Stimulated activated naive CD8-positive, alpha-beta T cell treated with anti-CD3 and anti-CD28 coated beads, Interleukin-15, Interleukin-2, amounts not matched to agents 100 U/mL and 50 U/mL, for 24 hours (primary cell): ENCODE data around the gene RPS6KA2.

Experiments
- ATAC-seq: fragments of 150-1000 bp; cut with Tn5 transposase; one replicate; pipeline ENCODE4 v1.10.0; 2021
- DNase-seq: peaks from one replicate; pipeline ENCODE4 v3.0.0; 2021

The RPS6KA2 gene

GRCh38 chr6:166615059-166615770, 11.8 kb downstream of the RPS6KA2 start:
- DNase-seq (no peak), ATAC-seq (no peak)

- no peak for ATAC-seq
- no peak for DNase-seq
These were observed 12.5 kb downstream of the RPS6KA2 start for GRCh38 chr6:166614589-166614988.

GRCh38 chr6:166614171-166614583, 12.9 kb downstream of the RPS6KA2 start:
- DNase-seq (no peak), ATAC-seq (no peak)

DNA sequence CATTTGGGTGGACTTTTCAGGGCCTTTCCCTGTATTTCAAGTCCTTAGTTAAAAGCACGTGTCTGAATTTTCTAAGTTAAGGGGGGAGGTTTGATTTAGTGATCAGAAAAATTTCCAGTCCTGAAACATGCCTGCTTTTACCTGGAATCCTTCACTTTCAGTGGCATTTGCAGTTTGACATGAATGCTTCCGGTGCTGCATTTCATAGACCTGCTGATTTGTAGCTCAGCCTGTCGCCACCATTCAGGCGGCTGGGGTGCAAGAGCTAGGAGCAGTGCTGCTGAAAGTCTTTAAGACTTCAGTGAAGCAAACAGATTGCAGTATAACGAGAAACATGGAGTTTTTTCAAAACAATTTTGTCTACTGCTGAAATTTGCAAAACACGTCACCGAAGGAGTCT, 14.0 kb downstream of the RPS6KA2 start:
- no peak for ATAC-seq
- DNase-seq = no peak

GRCh38 chr6:166612471-166612881, 14.6 kb downstream of the RPS6KA2 start:
- no peak for ATAC-seq
- DNase-seq = no peak

- ATAC-seq = no peak
- DNase-seq = no peak
These were observed 15.4 kb downstream of the RPS6KA2 start for GRCh38 chr6:166611631-166612030.

DNA sequence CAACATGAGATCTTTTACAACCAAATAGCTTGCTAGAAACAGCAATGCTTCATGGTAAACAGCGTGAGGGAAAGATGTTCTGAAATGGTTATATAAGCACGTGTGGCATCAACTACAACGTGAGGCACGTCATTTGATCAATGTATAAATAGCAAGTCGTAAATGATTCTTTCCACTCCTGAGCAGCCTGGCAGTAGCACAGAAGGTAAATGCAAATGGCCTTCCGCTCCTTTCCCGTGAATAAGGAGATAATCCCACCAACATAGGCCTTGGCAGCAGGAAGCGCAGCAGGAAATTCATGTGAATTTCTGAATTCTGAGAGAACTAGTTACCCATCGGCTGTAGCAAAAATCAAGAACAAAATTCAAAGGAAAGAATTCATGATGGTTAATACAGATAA, 17.0 kb downstream of the RPS6KA2 start:
- no peak for DNase-seq
- ATAC-seq = no peak

GRCh38 chr6:166608774-166609173, 18.3 kb downstream of the RPS6KA2 start:
- DNase-seq (no peak), ATAC-seq (no peak)

GRCh38 chr6:166605752-166606151, 21.3 kb downstream of the RPS6KA2 start:
- ATAC-seq = no peak
- DNase-seq = no peak

GRCh38 chr6:166604911-166605310, 22.1 kb downstream of the RPS6KA2 start:
- no peak for ATAC-seq
- no peak for DNase-seq

DNA sequence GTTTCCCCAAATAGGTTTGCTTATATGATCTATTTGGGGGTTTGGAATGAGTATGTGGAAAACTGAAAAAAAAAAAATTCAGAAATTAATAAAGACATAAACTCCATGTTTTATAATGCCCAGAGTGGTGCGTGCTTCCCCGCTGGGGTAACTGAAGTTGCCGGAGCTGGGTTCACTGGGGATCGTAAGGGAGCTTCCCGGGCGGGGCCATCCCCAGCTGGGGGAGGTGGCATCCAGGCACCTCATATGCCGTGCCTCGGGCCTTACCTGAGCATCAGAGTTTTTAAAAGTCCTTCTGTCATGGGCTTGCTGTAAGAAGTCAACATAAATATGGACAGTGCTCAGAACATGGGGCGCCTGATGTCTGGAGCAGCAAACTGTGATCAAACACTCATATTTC, 22.7 kb downstream of the RPS6KA2 start:
- no peak for DNase-seq
- ATAC-seq = no peak

DNA sequence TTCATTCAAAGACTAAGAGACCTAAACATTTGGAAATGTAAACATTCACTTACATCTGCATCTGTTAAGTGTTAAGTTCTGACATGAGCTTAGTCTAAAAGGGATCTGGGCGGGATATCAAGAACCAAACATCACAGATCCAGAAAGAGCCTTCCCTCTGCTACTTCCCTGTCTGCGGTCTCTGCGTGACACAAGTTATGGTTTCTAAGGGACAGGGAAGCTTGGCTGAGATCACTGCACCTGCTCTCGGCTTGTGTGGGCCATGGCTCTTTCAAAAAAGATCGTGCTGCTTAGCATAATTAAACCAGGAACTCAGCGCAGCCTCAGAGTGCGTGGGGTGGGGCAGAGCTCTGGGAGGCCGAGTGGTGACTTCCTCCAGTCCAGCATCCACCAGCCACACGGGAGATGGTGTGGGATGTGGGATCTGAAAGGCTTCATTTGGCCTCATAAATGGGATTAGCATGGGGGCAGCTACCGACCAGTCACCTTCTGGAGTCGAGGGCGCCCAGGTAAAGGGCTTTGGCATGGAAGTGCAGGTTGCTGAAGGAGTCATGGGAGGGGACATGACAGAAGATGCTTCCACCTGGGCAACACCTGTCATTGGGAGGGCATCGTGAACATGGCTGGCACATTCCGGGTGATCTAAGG, 23.9 kb downstream of the RPS6KA2 start:
- DNase-seq (no peak), ATAC-seq (no peak)

DNA sequence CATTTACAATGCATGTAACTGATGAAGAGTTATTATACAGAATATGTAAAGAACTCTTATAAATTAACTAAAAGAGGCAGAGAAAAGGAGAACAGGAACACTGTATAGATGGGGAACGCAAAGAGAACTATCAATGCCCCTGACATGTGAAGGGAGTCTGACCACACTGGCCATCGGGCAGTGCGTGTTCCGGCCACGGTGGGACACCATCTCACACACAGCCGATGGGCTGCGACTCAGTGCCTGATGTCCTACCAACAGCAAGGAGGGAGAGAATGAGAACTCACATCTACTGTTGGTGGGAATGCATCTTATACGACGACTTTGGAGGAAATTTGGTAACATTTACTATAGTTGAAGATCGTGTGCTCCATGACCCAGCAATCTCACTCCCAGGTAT, 25.1 kb downstream of the RPS6KA2 start:
- DNase-seq (no peak), ATAC-seq (no peak)

- ATAC-seq (no peak), DNase-seq (no peak)
These were observed 26.1 kb downstream of the RPS6KA2 start for GRCh38 chr6:166600931-166601330.

- ATAC-seq (no peak), DNase-seq (no peak)
These were observed 27.8 kb downstream of the RPS6KA2 start for GRCh38 chr6:166599205-166599604.

GRCh38 chr6:166598441-166599138, 28.5 kb downstream of the RPS6KA2 start:
- ATAC-seq (no peak), DNase-seq (no peak)

DNA sequence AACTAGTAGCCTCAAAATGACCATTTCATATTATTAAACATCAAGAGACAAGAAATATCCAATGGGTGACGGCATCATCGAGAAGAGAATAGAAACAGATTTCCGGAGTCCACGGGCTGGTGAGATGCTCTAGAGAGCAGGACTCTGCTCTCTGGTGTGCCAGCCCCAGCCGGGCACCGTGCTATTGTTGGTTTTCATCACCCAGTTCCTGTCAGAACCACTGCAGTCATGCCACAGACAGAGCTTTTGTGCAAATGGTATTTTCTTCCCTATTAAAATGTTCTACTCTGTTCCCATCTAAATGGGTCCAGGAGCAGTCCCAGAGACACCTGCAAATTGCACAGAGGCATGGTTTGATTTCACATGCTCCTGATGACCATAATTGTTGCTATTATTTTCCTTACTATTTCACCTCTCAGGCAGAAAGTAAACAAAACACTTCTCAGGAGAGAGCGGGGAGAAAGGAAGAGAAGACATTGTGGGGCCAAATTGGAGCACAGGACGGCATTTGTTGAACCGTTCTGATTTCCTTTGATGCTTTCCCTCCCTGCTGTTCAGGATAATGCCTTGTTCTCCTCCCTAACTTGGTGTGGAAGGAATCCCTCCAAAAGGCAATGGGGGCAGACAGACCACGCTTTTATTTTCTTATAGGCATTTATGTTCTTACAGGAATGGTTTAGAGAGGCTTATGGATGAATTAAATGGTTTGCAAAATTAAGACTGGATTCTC, 29.2 kb downstream of the RPS6KA2 start:
- no peak for DNase-seq
- no peak for ATAC-seq

DNA sequence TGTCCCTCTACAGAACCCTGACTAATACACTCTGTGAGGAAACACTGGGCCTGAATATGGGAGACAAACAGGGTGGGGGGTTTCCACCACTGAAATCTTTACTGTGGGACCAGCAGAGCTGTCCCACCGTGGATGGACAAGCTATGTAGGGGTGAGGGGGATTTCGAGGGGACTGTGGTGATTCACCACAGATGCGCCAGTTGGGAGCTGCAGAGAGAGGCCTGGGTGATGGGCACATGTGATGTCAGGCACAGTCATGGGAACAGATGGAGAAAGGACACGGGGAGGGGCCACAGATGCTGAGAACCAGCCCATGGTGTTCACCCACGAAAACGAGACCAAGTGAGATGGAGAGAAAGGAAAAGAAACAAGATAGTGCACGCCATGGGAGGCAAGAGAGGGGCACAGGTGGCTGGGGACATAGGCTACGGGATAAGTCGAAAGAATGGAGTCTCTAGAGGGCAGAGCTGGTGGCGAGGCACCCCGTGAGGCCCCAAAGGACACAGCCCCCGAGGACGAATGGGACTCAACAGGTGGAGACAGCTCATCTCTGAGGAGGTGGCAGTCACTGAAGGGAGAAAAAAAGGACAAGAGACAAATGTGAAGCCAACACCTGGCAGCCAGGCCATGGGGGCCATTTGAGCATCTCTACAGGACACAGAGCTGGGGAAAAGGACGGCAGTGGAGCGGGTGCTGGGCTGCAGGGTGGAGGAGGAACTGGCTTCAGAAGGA, 30.1 kb downstream of the RPS6KA2 start:
- ATAC-seq = no peak
- no peak for DNase-seq

- ATAC-seq (no peak), DNase-seq (no peak)
These were observed 31.1 kb downstream of the RPS6KA2 start for GRCh38 chr6:166595949-166596348.

DNA sequence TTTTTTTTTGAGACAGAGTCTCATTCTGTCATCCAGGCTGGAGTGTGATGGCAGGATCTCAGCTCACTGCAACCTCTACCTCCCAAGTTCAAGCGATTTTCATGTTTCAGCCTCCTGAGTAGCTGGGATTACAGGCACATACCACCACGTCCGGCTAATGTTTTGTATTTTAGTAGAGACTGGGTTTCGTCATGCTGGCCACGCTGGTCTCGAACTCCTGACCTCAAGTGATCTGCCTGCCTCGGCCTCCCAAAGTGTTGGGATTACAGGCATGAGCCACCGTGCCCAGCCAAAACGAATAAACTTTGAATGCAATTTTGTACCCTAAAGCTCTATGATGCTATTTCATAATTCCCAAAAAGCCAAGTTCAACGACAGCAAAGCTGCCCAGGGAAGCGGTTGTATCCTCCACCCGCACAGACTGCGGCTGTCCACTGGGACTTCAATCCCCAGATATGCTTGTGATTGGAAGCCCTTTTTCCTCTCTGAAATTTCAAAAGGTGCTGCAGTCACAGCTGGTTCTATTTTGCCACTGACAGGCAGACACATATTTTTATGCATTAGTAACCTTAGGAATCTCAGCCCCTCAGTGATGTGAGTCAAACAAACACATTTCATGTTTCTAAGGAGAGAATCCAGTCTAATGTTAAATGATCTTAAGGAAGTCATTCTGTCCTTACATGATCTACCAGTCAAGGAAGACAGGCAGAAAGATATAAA, 31.8 kb downstream of the RPS6KA2 start:
- no peak for DNase-seq
- ATAC-seq = no peak

DNA sequence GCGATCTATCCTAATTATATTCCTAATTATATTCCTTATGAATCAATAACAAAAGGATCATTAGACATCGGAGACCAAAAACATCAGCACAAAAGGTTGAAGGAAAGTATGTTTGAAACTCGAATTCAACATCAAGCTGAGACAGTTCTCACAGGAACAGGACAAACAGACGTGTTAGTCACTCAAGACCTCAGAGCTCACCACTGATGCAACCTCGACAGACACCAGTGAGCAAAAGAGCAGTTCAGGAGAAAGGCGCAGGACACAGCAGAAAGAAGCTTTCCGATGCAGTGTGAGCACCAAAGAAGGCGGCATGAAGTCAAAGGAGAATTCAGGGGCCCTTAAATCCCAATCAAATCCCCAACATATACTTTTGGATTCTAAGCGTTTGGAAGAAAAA, 34.2 kb downstream of the RPS6KA2 start:
- no peak for ATAC-seq
- DNase-seq = no peak
